Naive thymus-derived CD4-positive, alpha-beta T cell (primary cell): ENCODE data around the gene COL6A2. TPM values are rescaled to one million over a fixed set of nuclear protein-coding genes. Genes with fewer than 3 reads are reported as not detected.

ENCODE experiments used
- ATAC-seq: fragments of 150-1000 bp; cut with Tn5 transposase; 2 replicates; pipeline ENCODE4 v1.10.0; 2021; ENCODE audit warnings: mild to moderate bottlenecking, moderate library complexity
- CTCF ChIA-PET: fragments of 350-600 bp; sonication (Branson Sonifier 250); formaldehyde crosslinking; loops from one replicate; lab custom pipeline; 2021; ENCODE audit warnings: antibody characterized with exemption; lab: Charles Lee
- POLR2A ChIA-PET: fragments of 350-600 bp; sonication (Branson Sonifier 250); formaldehyde crosslinking; loops from one replicate; lab custom pipeline; 2021; ENCODE audit warnings: antibody characterized with exemption, inconsistent platforms; lab: Charles Lee
- DNase-seq, 9 donors: peaks; one replicate each; pipeline versions ENCODE4 v3.0.0 to v3.0.0-alpha.2; 2020 to 2022; ENCODE audit warnings: mixed read lengths in 1 of 9
- H3K27ac ChIP-seq: one replicate; pipeline ENCODE4 v1.7.0; 2013; ENCODE audit warnings: mild to moderate bottlenecking, low read depth, low read length, moderate library complexity
- H3K27me3 ChIP-seq, 2 donors: one replicate each; pipeline ENCODE4 v1.7.0; 2013; ENCODE audit warnings: low read length in 2 of 2, mild to moderate bottlenecking in 2 of 2, moderate library complexity in 2 of 2; ENCODE audit not compliant: control insufficient read depth in 2 of 2, insufficient read depth in 2 of 2
- H3K36me3 ChIP-seq, 3 experiments: 1 replicate in 2 of 3; 2 replicates in 1 of 3; pipeline ENCODE4 v1.7.0; 2013; ENCODE audit warnings: low read length in 3 of 3, mild to moderate bottlenecking in 3 of 3, moderate library complexity in 1 of 3; ENCODE audit not compliant: insufficient read depth in 3 of 3, control insufficient read depth in 2 of 3
- H3K4me1 ChIP-seq, 2 donors: one replicate each; pipeline ENCODE4 v1.7.0; 2013; ENCODE audit warnings: low read length in 2 of 2, mild to moderate bottlenecking in 2 of 2, moderate library complexity in 1 of 2; ENCODE audit not compliant: control insufficient read depth in 2 of 2, insufficient read depth in 2 of 2
- H3K4me3 ChIP-seq: 2 replicates; pipeline ENCODE4 v1.7.0; 2013; ENCODE audit warnings: mild to moderate bottlenecking, low read length
- H3K9me3 ChIP-seq, 3 experiments: 1 replicate in 2 of 3; 2 replicates in 1 of 3; pipeline ENCODE4 v1.7.0; 2013; ENCODE audit warnings: low read length in 3 of 3; ENCODE audit not compliant: control insufficient read depth in 2 of 3
- H3K27ac Mint-ChIP-seq, 9 donors: one replicate each; pipeline ENCODE4 v1.8.0; 2020 to 2022; ENCODE audit warnings: mixed read lengths in 9 of 9, mild to moderate bottlenecking in 8 of 9, moderate library complexity in 5 of 9, inconsistent platforms in 2 of 9
- H3K27me3 Mint-ChIP-seq, 5 donors: one replicate each; pipeline ENCODE4 v1.8.0; 2021 to 2022; ENCODE audit warnings: mixed read lengths in 5 of 5, mild to moderate bottlenecking in 1 of 5
- H3K36me3 Mint-ChIP-seq, 5 donors: one replicate each; pipeline ENCODE4 v1.8.0; 2020 to 2022; ENCODE audit warnings: mixed read lengths in 5 of 5, mild to moderate bottlenecking in 3 of 5, inconsistent platforms in 1 of 5
- H3K4me1 Mint-ChIP-seq, 7 donors: one replicate each; pipeline ENCODE4 v1.8.0; 2020 to 2022; ENCODE audit warnings: mixed read lengths in 7 of 7, mild to moderate bottlenecking in 3 of 7, inconsistent platforms in 1 of 7
- H3K4me3 Mint-ChIP-seq, 10 donors: one replicate each; pipeline ENCODE4 v1.8.0; 2020 to 2022; ENCODE audit warnings: mild to moderate bottlenecking in 10 of 10, mixed read lengths in 10 of 10, moderate library complexity in 6 of 10, inconsistent platforms in 2 of 10
- H3K9me3 Mint-ChIP-seq, 11 donors: one replicate each; pipeline ENCODE4 v1.8.0; 2020 to 2022; ENCODE audit warnings: mixed read lengths in 11 of 11, mild to moderate bottlenecking in 4 of 11, inconsistent platforms in 1 of 11, moderate library complexity in 1 of 11
- intact Hi-C, 2 donors: fragments of 100-400 bp; cut with micrococcal nuclease; formaldehyde crosslinking; loops; one replicate each; pipeline ENCODE4 v1.15.1; 2023
- polyA plus RNA-seq, 2 donors: library from polyadenylated mRNA; unstranded; fragments of 300-500 nt; fragmentation: Illumina TruSeq; gene quantifications; one replicate each; pipeline ENCODE4 v1.2.3, GENCODE V29; 2021
- total RNA-seq, 6 experiments: library from RNA in 5 of 6; stranded (reverse) in 5 of 6; gene quantifications; 1 replicate in 5 of 6; 2 replicates in 1 of 6; pipeline ENCODE4 v1.2.3 and lab custom pipeline; 2021 to 2026

The COL6A2 gene
- total and polyA plus RNA-seq, 7 experiments from 2014 or later, result 1.7 to 47.7 (median 33.3) TPM

DNA sequence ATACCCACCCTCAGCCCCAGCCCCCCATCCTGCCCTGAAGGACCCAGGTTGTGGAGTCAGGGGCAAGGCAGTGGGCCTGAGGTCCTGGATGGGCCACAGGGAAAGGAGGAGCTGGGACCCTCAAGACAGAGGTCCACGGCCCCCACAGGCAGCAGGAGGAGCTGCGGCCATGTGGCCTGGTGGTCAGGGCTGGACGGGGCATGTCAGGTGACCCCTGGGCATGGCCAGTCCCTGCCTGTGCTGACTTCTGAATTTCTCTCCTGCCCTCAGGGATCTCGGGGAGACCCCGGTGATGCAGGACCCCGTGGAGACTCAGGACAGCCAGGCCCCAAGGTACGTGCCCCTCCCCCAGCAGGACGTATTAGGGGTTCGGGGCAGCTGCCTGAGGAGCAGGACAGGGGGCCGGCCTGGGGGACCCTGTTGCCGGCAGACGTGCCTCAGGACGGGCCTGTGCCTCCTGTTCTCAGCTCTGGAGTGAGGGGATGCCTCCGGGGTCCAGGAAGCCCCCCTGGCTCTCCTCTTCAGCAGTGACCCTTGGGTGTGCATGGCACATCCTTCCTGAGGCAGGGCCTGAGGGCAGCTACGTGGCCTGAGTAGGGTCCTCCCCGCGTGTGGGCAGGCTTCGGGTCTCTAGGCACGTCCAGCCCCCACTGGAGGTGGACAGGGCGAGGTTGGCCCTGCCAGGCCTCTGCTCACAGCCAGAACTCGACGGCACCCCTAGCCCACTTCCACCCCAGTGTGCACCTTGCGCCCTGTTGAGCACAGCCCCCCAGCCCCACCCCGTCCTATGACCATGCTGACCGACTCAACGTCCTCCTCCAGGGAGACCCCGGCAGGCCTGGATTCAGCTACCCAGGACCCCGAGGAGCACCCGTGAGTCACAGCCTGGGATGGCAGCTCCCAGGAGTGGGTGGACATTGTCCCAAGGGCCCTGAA is 23.6 kb downstream of the COL6A2 start:
- no peak overlapping the region for H3K4me3 Mint-ChIP-seq
- H3K36me3 Mint-ChIP-seq, result peaks cover 0 to 8% (median 0%) of the 10 kb centered on the region in 5 donors
- peak in 3 of 9 donors; percentile 4 to 17 (median 8) for DNase-seq
- Histone ChIP-seq H3K27me3 (no peaks in the 10 kb centered on the region), H3K4me3 (no peak overlapping the region), H3K36me3 (peaks cover 0 to 5% (median 0%) of the 10 kb centered on the region in 3 experiments), H3K9me3 (no peaks in the 10 kb centered on the region), H3K4me1 (no peaks in the 10 kb centered on the region), H3K27ac (no peak overlapping the region)
- H3K4me1 Mint-ChIP-seq, result peaks cover 0 to 2% (median 0%) of the 10 kb centered on the region in 7 donors
- CTCF ChIA-PET, result no interaction called here
- peaks cover 0 to 4% (median 0%) of the 10 kb centered on the region in 11 donors for H3K9me3 Mint-ChIP-seq
- no peak overlapping the region for H3K27ac Mint-ChIP-seq
- POLR2A ChIA-PET, result no interaction called here
- no peaks in the 10 kb centered on the region for H3K27me3 Mint-ChIP-seq
- intact Hi-C loops, result no loop called here
- ATAC-seq, result no peak

DNA sequence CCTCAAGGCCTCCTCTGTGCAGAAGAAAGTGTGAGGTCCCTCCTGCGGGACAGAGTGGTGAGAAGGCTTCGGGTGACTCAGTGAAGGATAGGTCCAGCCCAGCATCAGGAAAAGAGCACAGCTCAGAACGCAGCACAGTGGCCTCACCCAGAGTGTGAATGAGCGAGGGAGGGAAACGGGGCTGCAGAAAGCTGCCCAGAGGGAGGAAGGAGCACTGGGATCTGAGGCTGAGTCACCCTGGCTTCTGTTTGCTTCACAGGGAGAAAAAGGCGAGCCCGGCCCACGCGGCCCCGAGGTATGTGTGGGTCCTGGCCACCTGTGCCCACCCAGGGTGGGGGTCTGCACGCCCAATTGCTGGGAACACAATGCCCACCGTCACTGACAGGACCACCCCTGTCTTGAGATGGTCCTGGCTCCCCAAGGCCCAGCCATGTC is 24.3 kb downstream of the COL6A2 start:
- Histone ChIP-seq H3K9me3 (no peaks in the 10 kb centered on the region), H3K4me3 (no peak overlapping the region), H3K27me3 (no peaks in the 10 kb centered on the region), H3K27ac (no peak overlapping the region), H3K36me3 (no peaks in the 10 kb centered on the region), H3K4me1 (no peaks in the 10 kb centered on the region)
- H3K27me3 Mint-ChIP-seq, result no peaks in the 10 kb centered on the region
- DNase-seq, result peak in 2 of 9 donors; percentile 1 to 9
- peaks cover 0 to 4% (median 0%) of the 10 kb centered on the region in 5 donors for H3K36me3 Mint-ChIP-seq
- H3K9me3 Mint-ChIP-seq, result peaks cover 0 to 2% (median 0%) of the 10 kb centered on the region in 11 donors
- ChIA-PET POLR2A (no interaction called here), CTCF (no interaction called here)
- ATAC-seq, result no peak
- intact Hi-C loops, result no loop called here
- no peak overlapping the region for H3K4me3 Mint-ChIP-seq
- H3K27ac Mint-ChIP-seq, result no peak overlapping the region
- peaks cover 0 to 2% (median 0%) of the 10 kb centered on the region in 7 donors for H3K4me1 Mint-ChIP-seq

- peaks cover 0 to 4% (median 0%) of the 10 kb centered on the region in 5 donors for H3K36me3 Mint-ChIP-seq
- intact Hi-C loops, result no loop called here
- peak in 3 of 9 donors; percentile 1 to 18 (median 3) for DNase-seq
- H3K4me3 Mint-ChIP-seq, result no peak overlapping the region
- no peaks in the 10 kb centered on the region for H3K27me3 Mint-ChIP-seq
- H3K27ac ChIP-seq, result no peak overlapping the region
- ChIA-PET POLR2A (no interaction called here), CTCF (no interaction called here)
- no peaks in the 10 kb centered on the region for H3K9me3 ChIP-seq
- no peak for ATAC-seq
- no peaks in the 10 kb centered on the region for H3K36me3 ChIP-seq
- no peak overlapping the region for H3K4me3 ChIP-seq
- H3K27ac Mint-ChIP-seq, result peak overlapping the region in 1 of 9 donors; percentile 8
- no peaks in the 10 kb centered on the region for H3K27me3 ChIP-seq
- H3K4me1 Mint-ChIP-seq, result peaks cover 0 to 2% (median 0%) of the 10 kb centered on the region in 7 donors
- no peaks in the 10 kb centered on the region for H3K4me1 ChIP-seq
- H3K9me3 Mint-ChIP-seq, result peaks cover 0 to 2% (median 0%) of the 10 kb centered on the region in 11 donors
These were observed 25.1 kb downstream of the COL6A2 start for GRCh38 chr21:46122758-46123683.

DNA sequence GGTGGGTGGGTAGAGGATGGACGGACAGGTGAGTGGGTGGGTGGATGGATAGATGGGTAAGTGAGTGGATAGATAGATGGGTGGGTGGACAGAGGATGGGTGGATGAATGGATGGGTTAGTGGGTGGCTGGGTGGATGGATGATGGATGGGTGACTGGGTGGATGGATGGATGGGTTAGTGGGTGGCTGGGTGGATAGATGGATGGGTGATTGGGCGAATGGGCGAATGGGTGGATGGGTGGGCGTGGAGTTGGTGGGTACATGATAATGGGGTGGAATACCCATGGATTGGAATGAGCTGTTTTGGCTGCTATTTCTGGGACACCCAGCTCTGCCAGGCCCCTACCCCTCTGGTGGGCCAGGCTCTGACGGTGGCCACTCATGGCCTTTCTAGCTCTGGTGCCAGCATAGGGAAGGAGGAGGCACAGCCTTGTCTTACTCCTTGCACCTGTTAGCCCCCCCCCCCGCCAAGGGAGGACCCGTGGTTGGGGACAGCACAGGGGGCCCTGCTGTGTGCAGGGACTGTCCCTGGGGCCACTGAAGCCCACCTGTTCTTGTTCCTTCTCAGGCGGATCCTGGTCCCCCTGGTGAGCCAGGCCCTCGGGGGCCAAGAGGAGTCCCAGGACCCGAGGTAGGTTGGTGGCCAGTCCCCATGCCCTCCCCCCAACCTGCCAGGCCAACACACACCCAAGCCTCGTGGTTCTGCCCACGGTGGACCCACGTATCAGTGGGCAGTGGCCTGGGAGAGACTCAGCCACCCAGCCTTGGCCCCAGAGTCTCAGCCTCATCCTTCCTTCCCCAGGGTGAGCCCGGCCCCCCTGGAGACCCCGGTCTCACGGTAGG is 26.4 kb downstream of the COL6A2 start:
- H3K4me3 Mint-ChIP-seq, result no peak overlapping the region
- ChIA-PET CTCF (no interaction called here), POLR2A (interaction anchor here (0.5 kb wide), 1 partner anchor 872 kb away, joined by 3 read pairs; no protein-coding TSS in a partner anchor)
- Histone ChIP-seq H3K27ac (no peak overlapping the region), H3K9me3 (no peaks in the 10 kb centered on the region), H3K4me3 (no peak overlapping the region), H3K4me1 (no peaks in the 10 kb centered on the region), H3K27me3 (no peaks in the 10 kb centered on the region), H3K36me3 (no peaks in the 10 kb centered on the region)
- peaks cover 0 to 4% (median 0%) of the 10 kb centered on the region in 7 donors for H3K4me1 Mint-ChIP-seq
- DNase-seq (peak in 3 of 9 donors; percentile 3 to 7 (median 4)), ATAC-seq (no peak)
- H3K9me3 Mint-ChIP-seq, result peaks cover 0 to 2% (median 0%) of the 10 kb centered on the region in 11 donors
- no peak overlapping the region for H3K27ac Mint-ChIP-seq
- peaks cover 0 to 4% (median 0%) of the 10 kb centered on the region in 5 donors for H3K36me3 Mint-ChIP-seq
- no peaks in the 10 kb centered on the region for H3K27me3 Mint-ChIP-seq
- intact Hi-C loops, result no loop called here

GRCh38 chr21:46124926-46125845 is 27.3 kb downstream of the COL6A2 start:
- Mint-ChIP-seq H3K4me3 (no peak overlapping the region), H3K4me1 (peaks cover 0 to 4% (median 0%) of the 10 kb centered on the region in 7 donors), H3K9me3 (peaks cover 0 to 2% (median 0%) of the 10 kb centered on the region in 11 donors), H3K36me3 (peaks cover 0 to 4% (median 0%) of the 10 kb centered on the region in 5 donors), H3K27ac (no peak overlapping the region), H3K27me3 (no peaks in the 10 kb centered on the region)
- Histone ChIP-seq H3K4me1 (no peaks in the 10 kb centered on the region), H3K27ac (no peak overlapping the region), H3K36me3 (no peaks in the 10 kb centered on the region), H3K27me3 (no peaks in the 10 kb centered on the region), H3K4me3 (no peak overlapping the region), H3K9me3 (no peaks in the 10 kb centered on the region)
- ATAC-seq, result no peak
- peak in 3 of 9 donors; percentile 5 to 17 (median 5) for DNase-seq
- POLR2A ChIA-PET, result no interaction called here
- intact Hi-C loops, result no loop called here
- CTCF ChIA-PET, result no interaction called here
